T-helper 2 cell treated with Interferon-gamma antibody and Interleukin-4, amounts not matched to agents 5 μg/mL and 100 μg/mL, for 36 hours (primary cell): ENCODE measurements around the gene PRICKLE4.
A peak's percentile ranks its signal among the peaks of the same experiment; 100 is the strongest.
"Not testable (repeated sequence)": the region's sequence is repeated elsewhere in the genome, so short reads cannot be mapped to it uniquely, and the experiment has no call there.

ENCODE experiments used
- DNase-seq: peaks from one replicate; pipeline ENCODE4 v3.0.0; 2021; ENCODE audit warnings: low spot score
- H3K27ac Mint-ChIP-seq: one replicate; pipeline ENCODE4 v1.8.0; 2021; ENCODE audit warnings: mild to moderate bottlenecking, mixed read lengths
- H3K27me3 Mint-ChIP-seq: one replicate; pipeline ENCODE4 v1.8.0; 2021; ENCODE audit warnings: low read depth, mixed read lengths
- H3K36me3 Mint-ChIP-seq: one replicate; pipeline ENCODE4 v1.8.0; 2021; ENCODE audit warnings: low read depth, mixed read lengths
- H3K4me1 Mint-ChIP-seq: one replicate; pipeline ENCODE4 v1.8.0; 2021; ENCODE audit warnings: low read depth, mixed read lengths
- H3K4me3 Mint-ChIP-seq: one replicate; pipeline ENCODE4 v1.8.0; 2022; ENCODE audit warnings: mild to moderate bottlenecking, moderate library complexity, mixed read lengths
- H3K9me3 Mint-ChIP-seq: one replicate; pipeline ENCODE4 v1.8.0; 2021; ENCODE audit warnings: mixed read lengths

Gene PRICKLE4

GRCh38 chr6:41789390-41789724 lies 8.8 kb downstream of the PRICKLE4 start:
- no peak for DNase-seq
- H3K4me1 Mint-ChIP-seq, result peaks cover 12% of the 10 kb centered on the region
- peaks cover 26% of the 10 kb centered on the region for H3K36me3 Mint-ChIP-seq
- peak overlapping the region; percentile 88 for H3K4me3 Mint-ChIP-seq
- no peaks in the 10 kb centered on the region for H3K9me3 Mint-ChIP-seq
- peak overlapping the region; percentile 74 for H3K27ac Mint-ChIP-seq
- H3K27me3 Mint-ChIP-seq, result no peaks in the 10 kb centered on the region

GRCh38 chr6:41790045-41790444 lies 9.5 kb downstream of the PRICKLE4 start:
- H3K27ac Mint-ChIP-seq, result no peak overlapping the region
- DNase-seq, result no peak
- H3K4me1 Mint-ChIP-seq, result peaks cover 9% of the 10 kb centered on the region
- H3K9me3 Mint-ChIP-seq, result no peaks in the 10 kb centered on the region
- H3K36me3 Mint-ChIP-seq, result peaks cover 26% of the 10 kb centered on the region
- no peaks in the 10 kb centered on the region for H3K27me3 Mint-ChIP-seq
- no peak overlapping the region for H3K4me3 Mint-ChIP-seq

GRCh38 chr6:41791305-41791704 lies 10.7 kb downstream of the PRICKLE4 start:
- H3K4me1 Mint-ChIP-seq, result peaks cover 4% of the 10 kb centered on the region
- H3K27ac Mint-ChIP-seq, result no peak overlapping the region
- no peaks in the 10 kb centered on the region for H3K9me3 Mint-ChIP-seq
- H3K36me3 Mint-ChIP-seq, result peaks cover 26% of the 10 kb centered on the region
- no peaks in the 10 kb centered on the region for H3K27me3 Mint-ChIP-seq
- no peak for DNase-seq
- no peak overlapping the region for H3K4me3 Mint-ChIP-seq

GRCh38 chr6:41791984-41792383 lies 11.4 kb downstream of the PRICKLE4 start:
- no peak overlapping the region for H3K27ac Mint-ChIP-seq
- H3K27me3 Mint-ChIP-seq, result no peaks in the 10 kb centered on the region

GRCh38 chr6:41796474-41796873 lies 15.9 kb downstream of the PRICKLE4 start:
- Mint-ChIP-seq H3K27ac (no peak overlapping the region), H3K4me3 (no peak overlapping the region), H3K36me3 (peaks cover 7% of the 10 kb centered on the region), H3K27me3 (no peaks in the 10 kb centered on the region), H3K9me3 (no peaks in the 10 kb centered on the region), H3K4me1 (no peaks in the 10 kb centered on the region)
- no peak for DNase-seq

More at GRCh38 chr6:41791984-41792383, 11.4 kb downstream of the PRICKLE4 start:
- peaks cover 26% of the 10 kb centered on the region for H3K36me3 Mint-ChIP-seq
- peaks cover 4% of the 10 kb centered on the region for H3K4me1 Mint-ChIP-seq
- no peak for DNase-seq
- H3K9me3 Mint-ChIP-seq, result no peaks in the 10 kb centered on the region
- no peak overlapping the region for H3K4me3 Mint-ChIP-seq

GRCh38 chr6:41798901-41799558 lies 18.4 kb downstream of the PRICKLE4 start:
- H3K27ac Mint-ChIP-seq, result no peak overlapping the region
- H3K9me3 Mint-ChIP-seq, result no peaks in the 10 kb centered on the region
- no peaks in the 10 kb centered on the region for H3K27me3 Mint-ChIP-seq
- DNase-seq, result no peak
- H3K4me3 Mint-ChIP-seq, result no peak overlapping the region
- H3K4me1 Mint-ChIP-seq, result no peaks in the 10 kb centered on the region
- peaks cover 2% of the 10 kb centered on the region for H3K36me3 Mint-ChIP-seq

- Mint-ChIP-seq H3K27ac (no peak overlapping the region), H3K27me3 (no peaks in the 10 kb centered on the region), H3K9me3 (no peaks in the 10 kb centered on the region), H3K4me3 (no peak overlapping the region), H3K36me3 (peaks cover 2% of the 10 kb centered on the region), H3K4me1 (no peaks in the 10 kb centered on the region)
- no peak for DNase-seq
Measured at GRCh38 chr6:41799559-41799911, 19.0 kb downstream of the PRICKLE4 start.

GRCh38 chr6:41801380-41801779 lies 20.8 kb downstream of the PRICKLE4 start:
- Mint-ChIP-seq H3K27me3 (no peaks in the 10 kb centered on the region), H3K36me3 (peaks cover 4% of the 10 kb centered on the region), H3K9me3 (no peaks in the 10 kb centered on the region), H3K27ac (no peak overlapping the region), H3K4me3 (no peak overlapping the region), H3K4me1 (no peaks in the 10 kb centered on the region)
- no peak for DNase-seq

GRCh38 chr6:41805830-41806774 lies 25.5 kb downstream of the PRICKLE4 start:
- Mint-ChIP-seq H3K27ac (no peak overlapping the region), H3K9me3 (no peaks in the 10 kb centered on the region), H3K27me3 (no peaks in the 10 kb centered on the region), H3K4me1 (no peaks in the 10 kb centered on the region), H3K4me3 (no peak overlapping the region), H3K36me3 (peaks cover 1% of the 10 kb centered on the region)
- DNase-seq, result no peak

- Mint-ChIP-seq H3K36me3 (no peaks in the 10 kb centered on the region), H3K4me1 (peaks cover 1% of the 10 kb centered on the region), H3K27ac (no peak overlapping the region), H3K9me3 (no peaks in the 10 kb centered on the region), H3K4me3 (no peak overlapping the region), H3K27me3 (no peaks in the 10 kb centered on the region)
- no peak for DNase-seq
Measured at GRCh38 chr6:41811095-41811494, 30.5 kb downstream of the PRICKLE4 start.

GRCh38 chr6:41811946-41812345 lies 31.4 kb downstream of the PRICKLE4 start:
- H3K9me3 Mint-ChIP-seq, H3K36me3 Mint-ChIP-seq, H3K27ac Mint-ChIP-seq, H3K4me1 Mint-ChIP-seq, H3K27me3 Mint-ChIP-seq, DNase-seq, H3K4me3 Mint-ChIP-seq: not testable (repeated sequence)

GRCh38 chr6:41813469-41813868 lies 32.9 kb downstream of the PRICKLE4 start:
- H3K36me3 Mint-ChIP-seq, result no peaks in the 10 kb centered on the region
- no peak overlapping the region for H3K27ac Mint-ChIP-seq
- DNase-seq, result no peak
- H3K4me1 Mint-ChIP-seq, result peaks cover 3% of the 10 kb centered on the region
- H3K27me3 Mint-ChIP-seq, result no peaks in the 10 kb centered on the region
- no peaks in the 10 kb centered on the region for H3K9me3 Mint-ChIP-seq
- H3K4me3 Mint-ChIP-seq, result no peak overlapping the region

- H3K4me3 Mint-ChIP-seq, result no peak overlapping the region
- no peaks in the 10 kb centered on the region for H3K36me3 Mint-ChIP-seq
- H3K27ac Mint-ChIP-seq, result no peak overlapping the region
- peaks cover 3% of the 10 kb centered on the region for H3K4me1 Mint-ChIP-seq
- H3K9me3 Mint-ChIP-seq, result no peaks in the 10 kb centered on the region
- no peaks in the 10 kb centered on the region for H3K27me3 Mint-ChIP-seq
- DNase-seq, result no peak
Measured at GRCh38 chr6:41813956-41814355, 33.4 kb downstream of the PRICKLE4 start.

GRCh38 chr6:41814629-41815028 lies 34.0 kb downstream of the PRICKLE4 start:
- Mint-ChIP-seq H3K36me3 (no peaks in the 10 kb centered on the region), H3K27ac (no peak overlapping the region), H3K9me3 (no peaks in the 10 kb centered on the region), H3K4me1 (peaks cover 3% of the 10 kb centered on the region), H3K27me3 (no peaks in the 10 kb centered on the region), H3K4me3 (no peak overlapping the region)
- DNase-seq, result no peak
